GM21367 (cell line): ENCODE measurements around the gene CYBC1.

Source experiments
- ATAC-seq: cut with Tn5 transposase; IDR thresholded peaks from one replicate; pipeline ENCODE4 v1.9.1; 2021; ENCODE audit not compliant: unreplicated experiment

CYBC1 gene

GRCh38 chr17:82411396-82412053 lies 39.0 kb downstream of the CYBC1 start:
- ATAC-seq, result no peak

- no peak for ATAC-seq
These were observed 40.4 kb downstream of the CYBC1 start for GRCh38 chr17:82410014-82410716.

- ATAC-seq, result no peak
These were observed 41.6 kb downstream of the CYBC1 start for GRCh38 chr17:82408938-82409318.

- no peak for ATAC-seq
These were observed 42.1 kb downstream of the CYBC1 start for GRCh38 chr17:82408288-82408937.

- ATAC-seq, result no peak
These were observed 43.3 kb downstream of the CYBC1 start for GRCh38 chr17:82407255-82407654.

GRCh38 chr17:82406131-82406671 lies 44.4 kb downstream of the CYBC1 start:
- ATAC-seq, result no peak

- ATAC-seq, result no peak
These were observed 45.5 kb downstream of the CYBC1 start for GRCh38 chr17:82405051-82405450.

- no peak for ATAC-seq
These were observed 46.6 kb downstream of the CYBC1 start for GRCh38 chr17:82403662-82404660.

- ATAC-seq, result no peak
These were observed 47.7 kb downstream of the CYBC1 start for GRCh38 chr17:82402865-82403264.

GRCh38 chr17:82400830-82401229 lies 49.7 kb downstream of the CYBC1 start:
- ATAC-seq, result no peak

- ATAC-seq, result no peak
These were observed 50.3 kb downstream of the CYBC1 start for GRCh38 chr17:82400206-82400605.

- ATAC-seq, result no peak
These were observed 50.9 kb downstream of the CYBC1 start for GRCh38 chr17:82399601-82400101.

GRCh38 chr17:82399041-82399441 lies 51.5 kb downstream of the CYBC1 start:
- ATAC-seq, result no peak

GRCh38 chr17:82397449-82398335 lies 52.9 kb downstream of the CYBC1 start:
- ATAC-seq, result no peak

GRCh38 chr17:82396601-82397435 lies 53.7 kb downstream of the CYBC1 start:
- no peak for ATAC-seq

GRCh38 chr17:82394278-82394677 lies 56.3 kb downstream of the CYBC1 start:
- ATAC-seq, result no peak

GRCh38 chr17:82392941-82393340 lies 57.6 kb downstream of the CYBC1 start:
- no peak for ATAC-seq
